Glomerular visceral epithelial cell (primary cell): ENCODE data around the gene SBNO1.
"Not testable (repeated sequence)": the region's sequence is repeated elsewhere in the genome, so short reads cannot be mapped to it uniquely, and the experiment has no call there.

Experiments
- DNase-seq: peaks from one replicate; pipeline ENCODE4 v3.0.0-alpha.2; 2016; ENCODE audit errors: extremely low spot score

Gene SBNO1

GRCh38 chr12:123248996-123249741 is 115.5 kb downstream of the SBNO1 start:
- DNase-seq: not testable (repeated sequence)

GRCh38 chr12:123248129-123248528 is 116.5 kb downstream of the SBNO1 start:
- DNase-seq: not testable (repeated sequence)

GRCh38 chr12:123245678-123246077 is 119.0 kb downstream of the SBNO1 start:
- no peak for DNase-seq

- DNase-seq: no peak
These were observed 120.9 kb downstream of the SBNO1 start for GRCh38 chr12:123243671-123244262.

GRCh38 chr12:123242116-123242904 is 122.3 kb downstream of the SBNO1 start:
- no peak for DNase-seq
